ENCODE measurements around the gene RORB.

RORB gene

GRCh38 chr9:74736646-74737045, 239.5 kb downstream of the RORB start:
- H3K36me3 ChIP-seq (replicated peaks; ENCODE audit: insufficient read depth, low read length): no peaks in the 10 kb centered on the region
- no peak overlapping the region for H3K4me2 ChIP-seq (ENCODE audit: low read depth, low read length)
- no peak for DNase-seq
- no peak for TF ChIP-seq EZH2 (optimal IDR thresholded peaks at IDR 0.05; ENCODE audit: low read depth, low read length)
- TF ChIP-seq EZH2phosphoT487 (IDR thresholded peaks at IDR 0.05; ENCODE audit: low read length): no peak
- no peak for TF ChIP-seq CTCF (IDR thresholded peaks at IDR 0.05; ENCODE audit: low read length)
- H4K20me1 ChIP-seq (ENCODE audit: insufficient read depth, low read length): no peaks in the 10 kb centered on the region
- no peak overlapping the region for H2AFZ ChIP-seq (ENCODE audit: low read length)
- no peaks in the 10 kb centered on the region for H3K79me2 ChIP-seq (ENCODE audit: low read length)
- no peaks in the 10 kb centered on the region for H3K4me1 ChIP-seq (ENCODE audit: low read length)
- no peaks in the 10 kb centered on the region for H3K9me2 ChIP-seq (replicated peaks; ENCODE audit: insufficient read depth, low read length)
- no peaks in the 10 kb centered on the region for H3K27me3 ChIP-seq (replicated peaks; ENCODE audit: insufficient read depth, low read length)
- H3K27ac ChIP-seq (ENCODE audit: low read length): no peak overlapping the region
- H3K9ac ChIP-seq (ENCODE audit: low read length): no peak overlapping the region
- no peaks in the 10 kb centered on the region for H3K9me3 ChIP-seq (replicated peaks; ENCODE audit: insufficient read depth, low read length)
- no peaks in the 10 kb centered on the region for H3F3A ChIP-seq (ENCODE audit: insufficient read depth, low read length)
- no peak overlapping the region for H3K4me3 ChIP-seq (ENCODE audit: low read length)

GRCh38 chr9:74742191-74742790, 245.2 kb downstream of the RORB start:
- no peak for DNase-seq
- Histone ChIP-seq H3K9ac (ENCODE audit: low read length) (no peak overlapping the region), H3K36me3 (replicated peaks; ENCODE audit: insufficient read depth, low read length) (no peaks in the 10 kb centered on the region), H3K4me1 (ENCODE audit: low read length) (no peaks in the 10 kb centered on the region), H4K20me1 (ENCODE audit: insufficient read depth, low read length) (no peaks in the 10 kb centered on the region), H3K79me2 (ENCODE audit: low read length) (no peaks in the 10 kb centered on the region), H3K4me2 (ENCODE audit: low read depth, low read length) (no peak overlapping the region), H3K9me2 (replicated peaks; ENCODE audit: insufficient read depth, low read length) (no peaks in the 10 kb centered on the region), H3F3A (ENCODE audit: insufficient read depth, low read length) (no peaks in the 10 kb centered on the region), H3K4me3 (ENCODE audit: low read length) (no peak overlapping the region), H3K9me3 (replicated peaks; ENCODE audit: insufficient read depth, low read length) (no peaks in the 10 kb centered on the region), H2AFZ (ENCODE audit: low read length) (peak overlapping the region; percentile 26; the same call in 1 of the 2 replicates), H3K27me3 (replicated peaks; ENCODE audit: insufficient read depth, low read length) (no peaks in the 10 kb centered on the region), H3K27ac (ENCODE audit: low read length) (no peak overlapping the region)
- no peak for TF ChIP-seq EZH2 (optimal IDR thresholded peaks at IDR 0.05; ENCODE audit: low read depth, low read length)
- TF ChIP-seq CTCF (IDR thresholded peaks at IDR 0.05; ENCODE audit: low read length): no peak
- TF ChIP-seq EZH2phosphoT487 (IDR thresholded peaks at IDR 0.05; ENCODE audit: low read length): no peak

Measured in MM.1S (cell line).